GM10266 (cell line): ENCODE results near the gene MARK3.

Source experiments
- DNase-seq: peaks from one replicate; pipeline ENCODE4 v3.0.0; 2012; ENCODE audit errors: extremely low spot score
- CTCF ChIP-seq: IDR thresholded peaks from 2 replicates; pipeline ENCODE4 v1.5.1; 2012; ENCODE audit warnings: mild to moderate bottlenecking, low read depth; ENCODE audit not compliant: control insufficient read depth, insufficient read depth; ENCODE audit errors: missing control alignments

The MARK3 gene

GRCh38 chr14:103474893-103475292 lies 89.7 kb downstream of the MARK3 start:
- no peak for DNase-seq
- TF ChIP-seq CTCF, result no peak

- no peak for DNase-seq
- TF ChIP-seq CTCF, result no peak
These were observed 90.8 kb downstream of the MARK3 start for GRCh38 chr14:103476065-103476464.

GRCh38 chr14:103476631-103477030 lies 91.4 kb downstream of the MARK3 start:
- DNase-seq, result no peak
- no peak for TF ChIP-seq CTCF

- TF ChIP-seq CTCF, result no peak
- DNase-seq, result peak; percentile 43
These were observed 95.4 kb downstream of the MARK3 start for GRCh38 chr14:103480595-103480994.

GRCh38 chr14:103483600-103483999 lies 98.4 kb downstream of the MARK3 start:
- TF ChIP-seq CTCF, result no peak
- DNase-seq, result no peak

- no peak for TF ChIP-seq CTCF
- DNase-seq, result no peak
These were observed 100.3 kb downstream of the MARK3 start for GRCh38 chr14:103485504-103485903.

GRCh38 chr14:103488071-103488470 lies 102.9 kb downstream of the MARK3 start:
- no peak for TF ChIP-seq CTCF
- no peak for DNase-seq
